Activated naive CD8-positive, alpha-beta T cell treated with anti-CD3 and anti-CD28 coated beads for 36 hours (primary cell): Measurements from ENCODE around the gene EPB41L1. TPM values are rescaled to one million over a fixed set of nuclear protein-coding genes. Genes with fewer than 3 reads are reported as not detected.

Source experiments
- DNase-seq: peaks from one replicate; pipeline ENCODE4 v3.0.0; 2021
- H3K27ac Mint-ChIP-seq: one replicate; pipeline ENCODE4 v1.8.0; 2022; ENCODE audit warnings: mild to moderate bottlenecking, moderate library complexity, mixed read lengths
- H3K27me3 Mint-ChIP-seq: one replicate; pipeline ENCODE4 v1.8.0; 2022; ENCODE audit warnings: mild to moderate bottlenecking, mixed read lengths
- H3K36me3 Mint-ChIP-seq: one replicate; pipeline ENCODE4 v1.8.0; 2021; ENCODE audit warnings: mild to moderate bottlenecking, mixed read lengths
- H3K4me1 Mint-ChIP-seq: one replicate; pipeline ENCODE4 v1.8.0; 2021; ENCODE audit warnings: mixed read lengths
- H3K4me3 Mint-ChIP-seq: one replicate; pipeline ENCODE4 v1.8.0; 2022; ENCODE audit warnings: mild to moderate bottlenecking, moderate library complexity, mixed read lengths
- H3K9me3 Mint-ChIP-seq: one replicate; pipeline ENCODE4 v1.8.0; 2022; ENCODE audit warnings: mixed read lengths
- total RNA-seq, 2 experiments: library from RNA; stranded (reverse); gene quantifications; one replicate each; pipeline ENCODE4 v1.2.3, GENCODE V29; 2021

Gene EPB41L1
- total RNA-seq, 2 experiments from 2014 or later: 0.84 to 0.99 TPM

GRCh38 chr20:36208257-36208656 is 53.7 kb downstream of the EPB41L1 start:
- Mint-ChIP-seq H3K4me1 (no peaks in the 10 kb centered on the region), H3K27ac (no peak overlapping the region), H3K27me3 (no peaks in the 10 kb centered on the region), H3K4me3 (no peak overlapping the region), H3K36me3 (no peaks in the 10 kb centered on the region), H3K9me3 (no peaks in the 10 kb centered on the region)
- DNase-seq: no peak

- Mint-ChIP-seq H3K36me3 (no peaks in the 10 kb centered on the region), H3K4me3 (no peak overlapping the region), H3K27ac (no peak overlapping the region), H3K9me3 (no peaks in the 10 kb centered on the region), H3K27me3 (no peaks in the 10 kb centered on the region), H3K4me1 (no peaks in the 10 kb centered on the region)
- DNase-seq: no peak
Measured at GRCh38 chr20:36210436-36211021, 56.0 kb downstream of the EPB41L1 start.

DNA sequence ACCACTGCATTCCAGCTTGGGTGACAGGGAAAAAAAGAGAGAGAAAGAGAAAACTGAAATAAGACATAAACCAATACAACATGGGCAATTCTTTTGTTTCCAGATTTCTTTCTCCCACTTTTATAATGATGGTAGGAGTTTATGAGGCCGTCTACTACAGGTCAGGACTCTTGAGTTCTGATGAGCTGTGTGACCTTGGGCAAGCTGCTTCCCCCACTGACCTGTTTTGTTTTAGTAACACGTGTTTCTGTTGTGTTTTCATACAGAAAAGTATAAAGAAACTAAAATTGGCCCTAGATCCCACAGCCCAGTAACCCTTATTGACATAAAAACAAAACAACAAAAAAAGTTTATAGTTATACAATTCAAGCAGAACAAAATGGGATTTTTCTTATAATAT is 58.8 kb downstream of the EPB41L1 start:
- Mint-ChIP-seq H3K4me1 (no peaks in the 10 kb centered on the region), H3K36me3 (no peaks in the 10 kb centered on the region), H3K9me3 (no peaks in the 10 kb centered on the region), H3K27me3 (no peaks in the 10 kb centered on the region), H3K4me3 (no peak overlapping the region), H3K27ac (no peak overlapping the region)
- no peak for DNase-seq

- DNase-seq: no peak
- Mint-ChIP-seq H3K4me3 (no peak overlapping the region), H3K9me3 (no peaks in the 10 kb centered on the region), H3K4me1 (no peaks in the 10 kb centered on the region), H3K27me3 (no peaks in the 10 kb centered on the region), H3K27ac (no peak overlapping the region), H3K36me3 (no peaks in the 10 kb centered on the region)
Measured at GRCh38 chr20:36214684-36215256, 60.2 kb downstream of the EPB41L1 start.

- no peak for DNase-seq
- Mint-ChIP-seq H3K9me3 (no peaks in the 10 kb centered on the region), H3K4me3 (no peak overlapping the region), H3K36me3 (no peaks in the 10 kb centered on the region), H3K27me3 (no peaks in the 10 kb centered on the region), H3K27ac (no peak overlapping the region), H3K4me1 (no peaks in the 10 kb centered on the region)
Measured at GRCh38 chr20:36215778-36216177, 61.2 kb downstream of the EPB41L1 start.

GRCh38 chr20:36216314-36217025 is 61.9 kb downstream of the EPB41L1 start:
- H3K27ac Mint-ChIP-seq: no peak overlapping the region
- no peaks in the 10 kb centered on the region for H3K36me3 Mint-ChIP-seq
- H3K4me1 Mint-ChIP-seq: no peaks in the 10 kb centered on the region
- H3K27me3 Mint-ChIP-seq: no peaks in the 10 kb centered on the region
- H3K9me3 Mint-ChIP-seq: no peaks in the 10 kb centered on the region
- no peak for DNase-seq
- no peak overlapping the region for H3K4me3 Mint-ChIP-seq

DNA sequence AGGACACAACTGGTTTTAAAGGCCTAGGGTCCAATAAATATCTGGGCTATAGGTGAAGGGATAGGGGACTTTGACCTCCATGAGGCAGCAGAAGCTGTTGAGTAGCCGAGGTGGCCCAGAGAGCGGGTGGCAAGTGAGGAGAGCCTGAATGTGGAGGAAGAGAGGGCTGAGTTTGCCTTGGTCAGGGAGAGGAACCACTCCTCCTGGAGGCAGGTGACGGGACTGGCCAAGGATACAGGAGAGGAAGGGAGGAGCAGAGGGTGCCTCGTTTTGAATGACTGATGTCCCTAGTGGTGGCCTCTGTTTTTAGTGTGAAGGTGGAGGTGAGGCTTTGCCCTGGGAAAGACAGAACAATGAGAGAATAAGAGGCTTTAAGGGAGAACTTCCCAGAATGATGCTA is 62.7 kb downstream of the EPB41L1 start:
- Mint-ChIP-seq H3K36me3 (no peaks in the 10 kb centered on the region), H3K9me3 (no peaks in the 10 kb centered on the region), H3K4me1 (no peaks in the 10 kb centered on the region), H3K27ac (no peak overlapping the region), H3K27me3 (no peaks in the 10 kb centered on the region), H3K4me3 (no peak overlapping the region)
- DNase-seq: no peak

- H3K9me3 Mint-ChIP-seq: no peaks in the 10 kb centered on the region
- no peaks in the 10 kb centered on the region for H3K4me1 Mint-ChIP-seq
- no peaks in the 10 kb centered on the region for H3K36me3 Mint-ChIP-seq
- DNase-seq: no peak
- no peaks in the 10 kb centered on the region for H3K27me3 Mint-ChIP-seq
- no peak overlapping the region for H3K27ac Mint-ChIP-seq
- H3K4me3 Mint-ChIP-seq: no peak overlapping the region
Measured at GRCh38 chr20:36218380-36219064, 64.0 kb downstream of the EPB41L1 start.

DNA sequence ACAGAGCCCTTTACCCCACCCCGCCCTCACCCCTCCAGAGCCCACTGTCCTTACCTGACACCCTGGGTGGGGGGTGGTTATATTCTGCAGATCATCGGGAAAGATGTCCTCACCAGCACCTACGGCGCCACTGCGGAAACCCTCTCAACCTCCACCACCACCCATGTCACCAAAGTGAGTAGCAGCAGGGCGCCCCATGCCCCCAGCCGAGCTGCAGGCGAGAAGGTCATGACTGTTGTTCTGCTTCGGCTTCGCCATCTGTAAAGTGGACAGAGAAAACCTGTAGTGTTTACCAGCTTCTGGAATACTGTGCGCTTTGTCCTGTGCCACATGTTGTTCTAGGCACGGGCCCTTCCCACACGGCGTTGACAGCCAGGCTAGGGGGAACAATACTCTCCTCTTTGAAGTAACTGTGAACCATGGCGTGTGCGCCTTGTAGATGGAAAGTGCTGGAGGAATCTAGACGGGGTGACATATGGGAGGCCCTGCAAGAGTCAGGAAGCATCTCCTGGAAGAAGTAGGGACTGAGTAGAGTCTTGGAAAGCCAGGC is 65.2 kb downstream of the EPB41L1 start:
- Mint-ChIP-seq H3K27ac (no peak overlapping the region), H3K4me1 (no peaks in the 10 kb centered on the region), H3K4me3 (no peak overlapping the region), H3K36me3 (no peaks in the 10 kb centered on the region), H3K27me3 (no peaks in the 10 kb centered on the region), H3K9me3 (no peaks in the 10 kb centered on the region)
- DNase-seq: no peak

DNA sequence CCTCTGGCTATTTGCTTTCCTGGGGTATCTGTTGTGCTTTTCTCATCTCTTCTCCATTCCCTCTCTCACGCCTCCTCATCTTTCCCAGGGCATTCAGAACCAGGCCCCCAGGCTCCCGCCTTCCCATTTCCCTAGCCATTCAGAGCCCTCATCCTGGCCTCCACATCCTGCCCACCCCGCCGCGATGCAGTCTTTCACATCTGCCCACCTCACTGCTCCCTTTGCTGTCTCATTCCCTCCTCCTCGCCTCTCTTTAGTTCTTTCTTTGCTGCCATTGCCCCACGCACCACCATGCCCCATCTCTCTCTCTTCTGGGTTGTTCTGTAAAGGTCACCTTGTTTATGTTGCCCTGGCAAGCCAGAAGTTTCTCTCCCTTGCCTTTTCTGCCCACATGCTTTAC is 71.1 kb downstream of the EPB41L1 start:
- Mint-ChIP-seq H3K27me3 (no peaks in the 10 kb centered on the region), H3K9me3 (no peaks in the 10 kb centered on the region), H3K36me3 (no peaks in the 10 kb centered on the region), H3K27ac (no peak overlapping the region), H3K4me1 (no peaks in the 10 kb centered on the region), H3K4me3 (no peak overlapping the region)
- DNase-seq: no peak

DNA sequence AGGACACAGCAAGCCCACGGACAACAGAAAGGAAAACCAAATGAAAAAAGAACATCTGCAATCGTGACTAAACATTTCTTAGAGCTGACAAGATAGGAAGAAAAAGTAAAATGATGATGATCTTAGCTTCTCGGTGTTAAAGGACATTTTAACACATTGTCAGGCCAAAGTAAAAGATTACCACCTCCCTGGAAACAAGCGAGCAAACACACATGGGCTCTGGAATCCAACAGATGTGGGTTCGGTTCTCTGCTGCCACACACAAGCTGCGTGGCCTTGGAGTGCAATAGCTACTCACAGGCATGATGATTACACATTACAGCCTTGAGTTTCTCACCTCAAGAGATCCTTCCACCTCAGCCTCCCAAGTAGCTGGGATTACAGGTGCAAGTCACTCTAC is 74.2 kb downstream of the EPB41L1 start:
- Mint-ChIP-seq H3K4me3 (no peak overlapping the region), H3K27ac (no peak overlapping the region), H3K27me3 (no peaks in the 10 kb centered on the region), H3K36me3 (no peaks in the 10 kb centered on the region), H3K4me1 (no peaks in the 10 kb centered on the region), H3K9me3 (no peaks in the 10 kb centered on the region)
- no peak for DNase-seq

GRCh38 chr20:36230019-36230418 is 75.5 kb downstream of the EPB41L1 start:
- no peak overlapping the region for H3K27ac Mint-ChIP-seq
- H3K4me1 Mint-ChIP-seq: no peaks in the 10 kb centered on the region
- H3K4me3 Mint-ChIP-seq: no peak overlapping the region
- no peak for DNase-seq
- H3K36me3 Mint-ChIP-seq: no peaks in the 10 kb centered on the region
- no peaks in the 10 kb centered on the region for H3K9me3 Mint-ChIP-seq
- H3K27me3 Mint-ChIP-seq: no peaks in the 10 kb centered on the region

DNA sequence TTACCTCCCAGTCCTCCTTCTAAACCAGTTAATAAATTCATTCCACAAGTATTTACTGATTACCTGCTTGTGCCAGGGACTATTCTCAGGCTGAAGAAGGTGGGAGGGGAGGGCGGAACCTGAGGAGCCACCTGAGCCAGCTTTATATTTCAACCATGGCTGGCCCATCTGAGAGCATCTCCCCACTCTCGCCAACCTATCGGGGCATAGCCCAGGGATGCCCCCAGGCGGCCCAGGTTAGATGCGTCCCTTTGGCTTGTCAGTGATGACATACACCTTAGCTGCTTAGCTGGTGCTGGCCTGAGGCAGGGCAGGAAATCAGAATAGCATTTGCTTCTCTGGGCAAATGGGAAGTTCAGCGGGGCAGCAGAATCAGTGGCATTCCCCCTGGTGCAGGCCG is 76.8 kb downstream of the EPB41L1 start:
- Mint-ChIP-seq H3K27ac (no peak overlapping the region), H3K4me3 (no peak overlapping the region), H3K27me3 (no peaks in the 10 kb centered on the region), H3K4me1 (peaks cover 2% of the 10 kb centered on the region), H3K36me3 (no peaks in the 10 kb centered on the region), H3K9me3 (no peaks in the 10 kb centered on the region)
- no peak for DNase-seq

DNA sequence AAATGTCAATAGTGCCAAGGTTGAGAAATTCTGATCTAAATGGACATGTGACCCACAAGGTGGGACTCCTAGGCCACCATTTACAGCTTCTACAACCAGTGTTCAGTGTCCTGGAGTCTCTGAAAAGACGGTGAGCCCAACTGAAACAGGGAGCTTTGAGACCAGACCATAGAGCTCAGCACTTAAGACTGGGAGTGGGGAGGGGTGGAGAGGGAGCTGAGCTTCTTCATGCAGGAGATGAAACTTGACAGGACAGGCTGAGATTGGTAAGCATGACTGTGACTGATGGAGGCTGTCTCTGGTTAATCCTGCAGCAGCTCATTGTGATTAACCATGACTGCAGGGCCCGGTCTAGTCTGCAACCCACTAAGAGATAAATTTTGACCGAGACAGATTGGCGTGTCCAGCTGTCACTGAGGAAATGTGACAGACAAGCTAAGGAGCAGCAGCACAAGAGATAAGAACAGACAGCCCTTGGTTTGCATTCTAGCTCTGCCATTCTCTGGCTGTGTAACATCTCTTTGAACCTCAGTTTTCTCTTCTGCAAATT is 80.3 kb downstream of the EPB41L1 start:
- Mint-ChIP-seq H3K27ac (no peak overlapping the region), H3K36me3 (peaks cover 13% of the 10 kb centered on the region), H3K4me1 (peaks cover 27% of the 10 kb centered on the region), H3K9me3 (no peaks in the 10 kb centered on the region), H3K27me3 (no peaks in the 10 kb centered on the region), H3K4me3 (no peak overlapping the region)
- DNase-seq: no peak
